ENCODE measurements around the gene CYP46A1. TPM values are rescaled to one million over a fixed set of nuclear protein-coding genes. Genes with fewer than 3 reads are reported as not detected.

Gene CYP46A1
- total RNA-seq, 1 experiment from 2014 or later: 0.59 TPM

- no peak overlapping the region for H3K18ac ChIP-seq (ENCODE audit: insufficient read length, low read depth, low read length)
- TF ChIP-seq CTCF (conservative IDR thresholded peaks at IDR 0.05): peak; percentile 56
- no peaks in the 10 kb centered on the region for H4K20me1 ChIP-seq (ENCODE audit: control insufficient read depth, insufficient read depth, insufficient read length)
- Mint-ChIP-seq H3K36me3 (ENCODE audit: insufficient read depth in 1 of 3, low read depth in 3 of 3) (no peaks in the 10 kb centered on the region), H3K4me3 (no peak overlapping the region), H3K27me3 (ENCODE audit: low read depth) (peaks cover 20% of the 10 kb centered on the region), H3K4me1 (peaks cover 25 to 34% of the 10 kb centered on the region in 2 experiments), H3K9me3 (no peaks in the 10 kb centered on the region; a peak in 1 of 5 replicates), H3K27ac (no peak overlapping the region)
- H2AFZ ChIP-seq (ENCODE audit: low read length): no peak overlapping the region
- H3K27me3 ChIP-seq (ENCODE audit: insufficient read depth, low read length): no peaks in the 10 kb centered on the region
- H3K4me1 ChIP-seq (ENCODE audit: insufficient read depth, low read length): peaks cover 11% of the 10 kb centered on the region; the same call in 1 of the 2 replicates
- no peak overlapping the region for H2BK15ac ChIP-seq (ENCODE audit: low read depth, low read length)
- H3K79me1 ChIP-seq (ENCODE audit: insufficient read depth, low read depth, low read length, poor library complexity, severe bottlenecking): no peaks in the 10 kb centered on the region
- no peak overlapping the region for H4K5ac ChIP-seq (ENCODE audit: insufficient read length, low read depth, low read length)
- H3K4me2 ChIP-seq (ENCODE audit: insufficient read depth, insufficient read length, low read length): no peak overlapping the region
- no CpG with 5 or more reads among the region's 13 CpGs for WGBS (ENCODE audit: extremely low coverage, insufficient read length, low lambda C conversion rate)
- H3K9me3 ChIP-seq (ENCODE audit: control insufficient read depth, low read depth, low read length): no peaks in the 10 kb centered on the region
- H3K23ac ChIP-seq (ENCODE audit: insufficient read length, low read depth, low read length): no peak overlapping the region
- H2BK120ac ChIP-seq (ENCODE audit: low read depth, low read length, poor library complexity, severe bottlenecking): no peak overlapping the region
- no peak overlapping the region for H2AK5ac ChIP-seq (ENCODE audit: insufficient read length, low read length)
- H4K91ac ChIP-seq (ENCODE audit: insufficient read length, low read depth, low read length): no peak overlapping the region
- H3K4ac ChIP-seq (ENCODE audit: low read depth, low read length): no peak overlapping the region
- H3T11ph ChIP-seq (ENCODE audit: low read length): no peak overlapping the region
- H2BK12ac ChIP-seq (ENCODE audit: insufficient read length, low read depth, low read length): no peak overlapping the region
- DNase-seq: no peak
- H2BK20ac ChIP-seq (ENCODE audit: low read depth, low read length, poor library complexity, severe bottlenecking): no peak overlapping the region
- H3K14ac ChIP-seq (ENCODE audit: insufficient read depth, low read length): no peak overlapping the region
- no peak overlapping the region for H4K8ac ChIP-seq (replicated peaks; ENCODE audit: insufficient read length, low read depth, low read length)
- H3K56ac ChIP-seq (ENCODE audit: insufficient read length, low read depth, low read length): no peak overlapping the region
- no peak overlapping the region for H3K27ac ChIP-seq (ENCODE audit: insufficient read length, low read depth, low read length)
- H3K9ac ChIP-seq (ENCODE audit: extremely low read depth, insufficient read length, low read length): no peak overlapping the region
- no peaks in the 10 kb centered on the region for H3K79me2 ChIP-seq (ENCODE audit: insufficient read depth, low read length)
- no peak overlapping the region for H2BK5ac ChIP-seq (ENCODE audit: insufficient read length, low read length)
- no peaks in the 10 kb centered on the region for H3K23me2 ChIP-seq (ENCODE audit: insufficient read length, low read depth, low read length, poor library complexity, severe bottlenecking)
Observed at GRCh38 chr14:99749142-99749541, 65.0 kb downstream of the CYP46A1 start.

All from H9 (cell line).